Measurements from ENCODE around the gene EIF2B1.
A peak's percentile ranks its signal among the peaks of the same experiment; 100 is the strongest.
"Not testable (repeated sequence)": the region's sequence is repeated elsewhere in the genome, so short reads cannot be mapped to it uniquely, and the experiment has no call there.

The EIF2B1 gene

GRCh38 chr12:123617580-123617979, 15.9 kb downstream of the EIF2B1 start:
- no peak for DNase-seq (ENCODE audit: low read depth in 2 of 2)

GRCh38 chr12:123617144-123617543, 16.3 kb downstream of the EIF2B1 start:
- DNase-seq (ENCODE audit: low read depth in 2 of 2), result no peak

- DNase-seq (ENCODE audit: low read depth in 2 of 2), result no peak
Measured at GRCh38 chr12:123614531-123614930, 19.0 kb downstream of the EIF2B1 start.

GRCh38 chr12:123614110-123614509, 19.4 kb downstream of the EIF2B1 start:
- DNase-seq (ENCODE audit: low read depth in 2 of 2), result no peak

GRCh38 chr12:123608182-123608581, 25.3 kb downstream of the EIF2B1 start:
- no peak for DNase-seq (ENCODE audit: low read depth in 2 of 2)

GRCh38 chr12:123607756-123608155, 25.7 kb downstream of the EIF2B1 start:
- no peak for DNase-seq (ENCODE audit: low read depth in 2 of 2)

GRCh38 chr12:123603495-123603894, 30.0 kb downstream of the EIF2B1 start:
- DNase-seq (ENCODE audit: low read depth in 2 of 2), result not testable (repeated sequence)

GRCh38 chr12:123602651-123603195, 30.8 kb downstream of the EIF2B1 start:
- DNase-seq (ENCODE audit: low read depth in 2 of 2), result no peak

- peak; percentile 75 for DNase-seq (ENCODE audit: low read depth in 2 of 2)
Measured at GRCh38 chr12:123601602-123602489, 31.6 kb downstream of the EIF2B1 start, which contains the start of gene DDX55. TSS of gene DDX55 (plus strand) at chr12:123602099. CDS start at chr12:123602149, 50 bp downstream.

- no peak for DNase-seq (ENCODE audit: low read depth in 2 of 2)
Measured at GRCh38 chr12:123599721-123600120, 33.8 kb downstream of the EIF2B1 start.

GRCh38 chr12:123599310-123599709, 34.2 kb downstream of the EIF2B1 start:
- DNase-seq (ENCODE audit: low read depth in 2 of 2), result no peak

- DNase-seq (ENCODE audit: low read depth in 2 of 2), result no peak
Measured at GRCh38 chr12:123598522-123598921, 35.0 kb downstream of the EIF2B1 start.

GRCh38 chr12:123597100-123597499, 36.4 kb downstream of the EIF2B1 start:
- no peak for DNase-seq (ENCODE audit: low read depth in 2 of 2)

GRCh38 chr12:123595729-123596128, 37.8 kb downstream of the EIF2B1 start:
- DNase-seq (ENCODE audit: low read depth in 2 of 2), result no peak

- DNase-seq (ENCODE audit: low read depth in 2 of 2), result no peak
Measured at GRCh38 chr12:123591702-123592481, 41.6 kb downstream of the EIF2B1 start.

- no peak for DNase-seq (ENCODE audit: low read depth in 2 of 2)
Measured at GRCh38 chr12:123580772-123581171, 52.7 kb downstream of the EIF2B1 start.

GRCh38 chr12:123578829-123579228, 54.7 kb downstream of the EIF2B1 start:
- not testable (repeated sequence) for DNase-seq (ENCODE audit: low read depth in 2 of 2)

- no peak for DNase-seq (ENCODE audit: low read depth in 2 of 2)
Measured at GRCh38 chr12:123578243-123578642, 55.2 kb downstream of the EIF2B1 start.

- DNase-seq (ENCODE audit: low read depth in 2 of 2), result no peak
Measured at GRCh38 chr12:123576611-123577010, 56.9 kb downstream of the EIF2B1 start.

- no peak for DNase-seq (ENCODE audit: low read depth in 2 of 2)
Measured at GRCh38 chr12:123573870-123574269, 59.6 kb downstream of the EIF2B1 start.

GRCh38 chr12:123572391-123572790, 61.1 kb downstream of the EIF2B1 start:
- no peak for DNase-seq (ENCODE audit: low read depth in 2 of 2)

- DNase-seq (ENCODE audit: low read depth in 2 of 2), result no peak
Measured at GRCh38 chr12:123571343-123571813, 62.1 kb downstream of the EIF2B1 start.
